AG10803 (cell line): ENCODE measurements around the gene TFR2.

Experiments
- DNase-seq: peaks from one replicate; pipeline ENCODE4 v3.0.0; 2010; ENCODE audit warnings: low read depth
- H3K4me3 ChIP-seq: 2 replicates; pipeline ENCODE4 v1.5.1; 2011; ENCODE audit warnings: mild to moderate bottlenecking, low read length, control low read depth
- CTCF ChIP-seq: conservative IDR thresholded peaks from 2 replicates; pipeline ENCODE4 v1.5.1; 2011; ENCODE audit warnings: mild to moderate bottlenecking, low read length, control low read depth, inconsistent platforms

The TFR2 gene

GRCh38 chr7:100586266-100587025 is 54.9 kb downstream of the TFR2 start, which contains the start of gene FBXO24:
Gene FBXO24, plus strand, starts transcription at chr7:100586328. Its CDS starts 298 bp downstream, at chr7:100586626.
- H3K4me3 ChIP-seq: peak within 1 kb of the TSS; percentile 84
- DNase-seq: peak; percentile 100
- TF ChIP-seq CTCF: no peak

GRCh38 chr7:100585511-100586265 is 55.7 kb downstream of the TFR2 start, which contains the start of gene LRCH4:
Gene LRCH4, minus strand, starts transcription at chr7:100586129. Its CDS starts 29 bp downstream, at chr7:100586100.
- no peak for DNase-seq
- no peak for TF ChIP-seq CTCF
- H3K4me3 ChIP-seq: peak within 1 kb of the TSS; percentile 84

- peak; percentile 46 for DNase-seq
- peak overlapping the region; percentile 67 for H3K4me3 ChIP-seq
- no peak for TF ChIP-seq CTCF
Observed at GRCh38 chr7:100584683-100585510, 56.5 kb downstream of the TFR2 start.

GRCh38 chr7:100584054-100584682 is 57.2 kb downstream of the TFR2 start:
- no peak for DNase-seq
- peak overlapping the region; percentile 67 for H3K4me3 ChIP-seq
- no peak for TF ChIP-seq CTCF

- no peak for TF ChIP-seq CTCF
- peak overlapping the region; percentile 31; the same call in 1 of the 2 replicates for H3K4me3 ChIP-seq
- DNase-seq: no peak
Observed at GRCh38 chr7:100583132-100584053, 58.0 kb downstream of the TFR2 start.

- H3K4me3 ChIP-seq: no peak overlapping the region
- no peak for TF ChIP-seq CTCF
- no peak for DNase-seq
Observed at GRCh38 chr7:100582650-100583049, 58.7 kb downstream of the TFR2 start.
